Neutrophil (primary cell): ENCODE data around the gene FERD3L.

ENCODE experiments used
- H3K27ac ChIP-seq: fragments of 200-600 bp; sonication (generic); 2 replicates; pipeline ENCODE4 v1.5.1; 2016; ENCODE audit warnings: mild to moderate bottlenecking, moderate library complexity
- H3K27me3 ChIP-seq: fragments of 200-600 bp; sonication (generic); 2 replicates; pipeline ENCODE4 v1.6.0; 2016; ENCODE audit warnings: mild to moderate bottlenecking
- H3K36me3 ChIP-seq: fragments of 200-600 bp; sonication (generic); 2 replicates; pipeline ENCODE4 v1.5.1; 2017
- H3K4me1 ChIP-seq, 2 experiments: fragments of 200-600 bp in 1 of 2; sonication (generic) in 1 of 2; 1 replicate in 1 of 2; 2 replicates in 1 of 2; pipeline versions ENCODE4 v1.5.1 to v1.6.1; 2013 to 2016; ENCODE audit warnings: low read depth in 1 of 2, low read length in 1 of 2, mild to moderate bottlenecking in 1 of 2, moderate library complexity in 1 of 2; ENCODE audit not compliant: control insufficient read depth in 1 of 2, insufficient read depth in 1 of 2
- H3K4me3 ChIP-seq, 2 experiments: fragments of 200-600 bp in 1 of 2; sonication (generic) in 1 of 2; 1 replicate in 1 of 2; 2 replicates in 1 of 2; pipeline ENCODE4 v1.5.1; 2013 to 2016; ENCODE audit warnings: low read depth in 1 of 2, low read length in 1 of 2, mild to moderate bottlenecking in 1 of 2, moderate library complexity in 1 of 2
- H3K9me3 ChIP-seq: fragments of 200-600 bp; sonication (generic); 2 replicates; pipeline ENCODE4 v1.5.1; 2016
- TF ChIP-seq, protein P1 (sequence below): fragments of 200-600 bp; sonication (generic); IDR thresholded peaks from 2 replicates; pipeline ENCODE4 v1.5.1; 2016; ENCODE audit warnings: antibody characterized with exemption

The FERD3L gene

DNA sequence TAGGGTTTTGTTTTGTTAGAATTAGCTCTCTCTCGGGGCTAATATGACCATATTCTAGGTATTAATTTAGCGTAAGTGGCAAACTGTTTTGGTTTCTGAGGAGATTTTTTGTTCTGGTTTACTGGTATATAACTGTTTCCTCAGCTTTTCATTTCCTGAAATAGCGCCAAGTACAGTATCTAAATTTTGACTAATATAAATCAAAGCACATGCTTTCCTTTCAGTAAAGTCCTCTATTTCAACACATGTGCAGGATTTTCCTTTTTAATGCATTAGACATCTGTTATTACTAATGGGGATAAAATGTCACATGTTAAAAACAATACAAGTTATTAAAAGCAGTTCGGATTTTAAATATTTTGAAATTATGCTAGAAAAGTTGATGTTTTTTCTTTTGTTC, 11.3 kb downstream of the FERD3L start:
- Histone ChIP-seq H3K4me1 (no peaks in the 10 kb centered on the region), H3K27me3 (no peaks in the 10 kb centered on the region), H3K4me3 (no peak overlapping the region), H3K36me3 (no peaks in the 10 kb centered on the region), H3K9me3 (no peaks in the 10 kb centered on the region), H3K27ac (no peak overlapping the region)
- TF ChIP-seq, protein P1, sequence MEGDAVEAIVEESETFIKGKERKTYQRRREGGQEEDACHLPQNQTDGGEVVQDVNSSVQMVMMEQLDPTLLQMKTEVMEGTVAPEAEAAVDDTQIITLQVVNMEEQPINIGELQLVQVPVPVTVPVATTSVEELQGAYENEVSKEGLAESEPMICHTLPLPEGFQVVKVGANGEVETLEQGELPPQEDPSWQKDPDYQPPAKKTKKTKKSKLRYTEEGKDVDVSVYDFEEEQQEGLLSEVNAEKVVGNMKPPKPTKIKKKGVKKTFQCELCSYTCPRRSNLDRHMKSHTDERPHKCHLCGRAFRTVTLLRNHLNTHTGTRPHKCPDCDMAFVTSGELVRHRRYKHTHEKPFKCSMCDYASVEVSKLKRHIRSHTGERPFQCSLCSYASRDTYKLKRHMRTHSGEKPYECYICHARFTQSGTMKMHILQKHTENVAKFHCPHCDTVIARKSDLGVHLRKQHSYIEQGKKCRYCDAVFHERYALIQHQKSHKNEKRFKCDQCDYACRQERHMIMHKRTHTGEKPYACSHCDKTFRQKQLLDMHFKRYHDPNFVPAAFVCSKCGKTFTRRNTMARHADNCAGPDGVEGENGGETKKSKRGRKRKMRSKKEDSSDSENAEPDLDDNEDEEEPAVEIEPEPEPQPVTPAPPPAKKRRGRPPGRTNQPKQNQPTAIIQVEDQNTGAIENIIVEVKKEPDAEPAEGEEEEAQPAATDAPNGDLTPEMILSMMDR: no peak

DNA sequence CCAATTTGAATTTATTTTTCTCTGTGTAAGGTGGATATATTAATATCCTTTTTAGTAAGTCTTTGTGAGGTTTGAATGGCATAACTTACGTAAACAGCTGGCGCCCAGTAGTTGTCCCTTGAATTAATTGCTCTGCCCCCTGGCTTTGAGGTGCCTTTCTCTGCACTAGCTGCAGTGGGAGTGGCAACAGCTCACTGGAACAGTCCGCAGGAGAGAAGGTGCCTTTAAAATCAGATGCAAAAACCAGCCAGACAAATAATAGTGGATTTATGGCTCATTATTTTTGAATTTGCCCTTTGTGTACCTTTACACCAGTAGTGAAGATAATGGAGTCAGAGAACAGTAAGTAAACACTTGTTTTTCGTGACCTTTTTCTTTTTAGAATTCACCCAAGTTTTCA, 11.8 kb downstream of the FERD3L start:
- H3K27ac ChIP-seq: no peak overlapping the region
- TF ChIP-seq, protein P1: no peak
- no peaks in the 10 kb centered on the region for H3K27me3 ChIP-seq
- no peaks in the 10 kb centered on the region for H3K9me3 ChIP-seq
- no peaks in the 10 kb centered on the region for H3K36me3 ChIP-seq
- no peak overlapping the region for H3K4me3 ChIP-seq
- H3K4me1 ChIP-seq: no peaks in the 10 kb centered on the region

DNA sequence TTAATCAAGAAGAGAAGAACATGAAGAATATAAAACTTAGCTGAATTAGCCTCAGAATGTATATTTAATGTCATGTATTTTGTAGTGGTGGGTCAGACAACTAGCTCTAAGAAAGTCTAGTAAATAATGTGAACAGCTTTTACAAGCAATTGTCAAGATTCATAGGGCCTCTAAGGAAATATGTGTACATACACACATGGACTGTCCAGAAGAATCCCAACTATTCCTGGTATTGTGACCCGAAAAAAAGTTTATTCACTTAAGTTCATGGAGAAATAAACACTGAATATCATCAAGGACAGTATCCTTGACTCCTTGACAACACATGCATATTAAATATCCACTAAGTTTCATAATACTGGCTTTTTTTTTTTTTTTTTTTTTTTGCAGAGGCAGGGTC, 16.4 kb downstream of the FERD3L start:
- H3K4me1 ChIP-seq: no peaks in the 10 kb centered on the region
- H3K36me3 ChIP-seq: no peaks in the 10 kb centered on the region
- TF ChIP-seq, protein P1: no peak

DNA sequence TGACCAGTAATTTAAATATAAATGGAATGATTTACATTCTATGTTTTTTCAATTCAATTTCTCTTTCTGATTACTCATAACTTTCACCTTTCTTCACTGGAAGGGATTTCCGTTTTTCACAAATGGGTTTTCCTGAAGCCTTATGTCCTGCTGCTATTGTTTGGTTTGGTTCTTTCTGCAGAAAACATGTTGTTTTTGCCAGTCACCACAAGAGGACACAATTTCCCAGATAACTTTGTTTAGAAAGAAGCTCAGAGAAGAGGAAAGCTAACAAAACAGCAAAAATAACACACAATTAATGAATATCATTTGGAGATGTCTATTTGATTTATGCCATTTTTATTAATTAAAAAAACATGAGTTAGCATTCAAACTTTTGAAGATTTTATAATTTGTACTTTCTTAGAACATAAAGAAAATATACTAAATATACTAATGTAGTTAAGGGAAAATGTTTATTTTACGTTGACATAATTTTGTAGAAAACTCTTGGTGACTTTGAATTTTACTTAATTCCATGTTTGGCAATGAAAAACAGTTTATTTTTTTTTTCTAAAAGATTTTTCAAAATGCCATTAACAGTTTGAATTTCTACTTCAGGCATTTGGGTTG, 23.1 kb downstream of the FERD3L start:
- H3K4me1 ChIP-seq: peaks cover 0 to 7% of the 10 kb centered on the region in 2 experiments
- H3K27ac ChIP-seq: no peak overlapping the region
- no peaks in the 10 kb centered on the region for H3K9me3 ChIP-seq
- TF ChIP-seq, protein P1: no peak
- H3K4me3 ChIP-seq: no peak overlapping the region
- peaks cover 86% of the 10 kb centered on the region for H3K27me3 ChIP-seq
- no peaks in the 10 kb centered on the region for H3K36me3 ChIP-seq

More for the DNA sequence above, 16.4 kb downstream of the FERD3L start:
- H3K27me3 ChIP-seq: peaks cover 18% of the 10 kb centered on the region
- H3K27ac ChIP-seq: no peak overlapping the region
- H3K9me3 ChIP-seq: no peaks in the 10 kb centered on the region
- no peak overlapping the region for H3K4me3 ChIP-seq

DNA sequence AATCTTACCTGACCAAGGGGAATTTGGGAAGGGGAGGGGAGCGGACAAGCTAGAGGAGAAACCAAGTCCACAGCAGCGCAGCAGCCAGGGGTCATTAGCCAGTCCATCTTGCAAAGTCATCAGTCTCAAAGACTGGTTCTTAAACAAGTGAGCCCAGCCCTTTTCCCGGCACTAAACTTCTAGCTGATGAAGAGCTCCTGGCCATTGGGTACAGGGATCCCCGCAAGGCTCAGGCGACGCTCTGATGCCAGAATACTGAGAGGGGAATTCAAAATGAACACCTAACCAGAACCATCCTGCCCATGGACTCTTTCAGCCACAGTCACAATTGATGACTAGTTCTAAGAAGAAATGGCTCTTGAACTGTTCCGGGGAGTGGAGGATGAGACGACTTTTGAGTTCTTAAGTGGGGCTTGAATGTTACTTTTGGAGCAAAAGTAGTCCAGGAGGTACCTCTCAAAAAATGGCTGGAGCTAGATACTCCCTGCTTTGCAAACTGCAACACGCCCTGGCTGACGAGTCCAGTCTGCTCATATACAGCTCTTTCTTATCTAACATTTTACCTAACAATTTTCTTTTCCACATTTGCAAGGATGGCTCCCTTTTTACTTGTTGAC, 25.2 kb downstream of the FERD3L start:
- Histone ChIP-seq H3K9me3 (no peaks in the 10 kb centered on the region), H3K27ac (no peak overlapping the region), H3K4me1 (peaks cover 0 to 16% of the 10 kb centered on the region in 2 experiments), H3K36me3 (no peaks in the 10 kb centered on the region), H3K4me3 (no peak overlapping the region), H3K27me3 (peaks cover 96% of the 10 kb centered on the region)
- TF ChIP-seq, protein P1: no peak
